ENCODE measurements around the gene STPG3.

STPG3 gene

DNA sequence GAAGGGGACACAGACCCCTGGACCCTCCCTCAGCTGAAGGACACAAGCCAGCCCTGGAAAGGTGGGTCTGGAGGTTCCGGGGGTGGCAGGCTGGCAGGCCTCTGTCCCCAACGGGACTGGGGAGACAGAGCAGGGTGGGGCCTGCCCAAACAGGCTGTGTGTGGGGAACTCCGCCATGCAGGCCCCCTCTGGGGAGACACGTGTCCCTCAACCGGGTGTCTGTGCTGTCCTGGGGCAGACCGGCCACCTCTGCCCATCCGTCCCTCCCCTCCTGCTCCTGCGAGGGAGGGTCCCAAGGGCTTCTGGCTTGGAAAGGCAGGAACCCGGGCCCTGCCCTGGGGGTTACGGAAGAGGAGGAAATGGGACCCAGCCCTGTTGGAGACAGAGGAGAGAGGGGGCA, 19.0 kb upstream of the STPG3 start:
- Mint-ChIP-seq H3K27ac (no peak overlapping the region), H3K9me3 (no peaks in the 10 kb centered on the region), H3K27me3 (ENCODE audit: low read depth) (peaks cover 9% of the 10 kb centered on the region), H3K36me3 (ENCODE audit: low read depth) (no peaks in the 10 kb centered on the region), H3K4me1 (peaks cover 9% of the 10 kb centered on the region), H3K4me3 (no peak overlapping the region)
- TF ChIP-seq, protein P1, sequence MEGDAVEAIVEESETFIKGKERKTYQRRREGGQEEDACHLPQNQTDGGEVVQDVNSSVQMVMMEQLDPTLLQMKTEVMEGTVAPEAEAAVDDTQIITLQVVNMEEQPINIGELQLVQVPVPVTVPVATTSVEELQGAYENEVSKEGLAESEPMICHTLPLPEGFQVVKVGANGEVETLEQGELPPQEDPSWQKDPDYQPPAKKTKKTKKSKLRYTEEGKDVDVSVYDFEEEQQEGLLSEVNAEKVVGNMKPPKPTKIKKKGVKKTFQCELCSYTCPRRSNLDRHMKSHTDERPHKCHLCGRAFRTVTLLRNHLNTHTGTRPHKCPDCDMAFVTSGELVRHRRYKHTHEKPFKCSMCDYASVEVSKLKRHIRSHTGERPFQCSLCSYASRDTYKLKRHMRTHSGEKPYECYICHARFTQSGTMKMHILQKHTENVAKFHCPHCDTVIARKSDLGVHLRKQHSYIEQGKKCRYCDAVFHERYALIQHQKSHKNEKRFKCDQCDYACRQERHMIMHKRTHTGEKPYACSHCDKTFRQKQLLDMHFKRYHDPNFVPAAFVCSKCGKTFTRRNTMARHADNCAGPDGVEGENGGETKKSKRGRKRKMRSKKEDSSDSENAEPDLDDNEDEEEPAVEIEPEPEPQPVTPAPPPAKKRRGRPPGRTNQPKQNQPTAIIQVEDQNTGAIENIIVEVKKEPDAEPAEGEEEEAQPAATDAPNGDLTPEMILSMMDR (IDR thresholded peaks at IDR 0.05; ENCODE audit: unreplicated experiment in 3 of 3) = no peak

DNA sequence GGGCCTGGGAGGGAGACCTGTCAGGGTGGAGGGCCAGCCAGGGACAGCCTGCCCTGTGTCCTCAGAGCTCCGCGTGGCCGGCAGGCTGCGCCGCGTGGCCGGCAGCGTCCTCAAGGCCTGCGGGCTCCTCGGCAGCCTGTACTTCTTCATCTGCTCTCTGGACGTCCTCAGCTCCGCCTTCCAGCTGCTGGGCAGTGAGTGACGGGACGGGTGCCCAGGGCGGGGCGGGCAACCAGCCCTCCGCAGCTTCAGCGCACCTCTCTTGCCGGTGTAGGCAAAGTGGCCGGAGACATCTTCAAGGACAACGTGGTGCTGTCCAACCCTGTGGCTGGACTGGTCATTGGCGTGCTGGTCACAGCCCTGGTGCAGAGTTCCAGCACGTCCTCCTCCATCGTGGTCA, 18.6 kb upstream of the STPG3 start:
- no peak overlapping the region for H3K4me3 Mint-ChIP-seq
- no peaks in the 10 kb centered on the region for H3K36me3 Mint-ChIP-seq (ENCODE audit: low read depth)
- peaks cover 8% of the 10 kb centered on the region for H3K27me3 Mint-ChIP-seq (ENCODE audit: low read depth)
- H3K4me1 Mint-ChIP-seq = peaks cover 10% of the 10 kb centered on the region
- TF ChIP-seq, protein P1 (IDR thresholded peaks at IDR 0.05; ENCODE audit: unreplicated experiment in 3 of 3) = no peak
- no peak overlapping the region for H3K27ac Mint-ChIP-seq
- H3K9me3 Mint-ChIP-seq = no peaks in the 10 kb centered on the region

DNA sequence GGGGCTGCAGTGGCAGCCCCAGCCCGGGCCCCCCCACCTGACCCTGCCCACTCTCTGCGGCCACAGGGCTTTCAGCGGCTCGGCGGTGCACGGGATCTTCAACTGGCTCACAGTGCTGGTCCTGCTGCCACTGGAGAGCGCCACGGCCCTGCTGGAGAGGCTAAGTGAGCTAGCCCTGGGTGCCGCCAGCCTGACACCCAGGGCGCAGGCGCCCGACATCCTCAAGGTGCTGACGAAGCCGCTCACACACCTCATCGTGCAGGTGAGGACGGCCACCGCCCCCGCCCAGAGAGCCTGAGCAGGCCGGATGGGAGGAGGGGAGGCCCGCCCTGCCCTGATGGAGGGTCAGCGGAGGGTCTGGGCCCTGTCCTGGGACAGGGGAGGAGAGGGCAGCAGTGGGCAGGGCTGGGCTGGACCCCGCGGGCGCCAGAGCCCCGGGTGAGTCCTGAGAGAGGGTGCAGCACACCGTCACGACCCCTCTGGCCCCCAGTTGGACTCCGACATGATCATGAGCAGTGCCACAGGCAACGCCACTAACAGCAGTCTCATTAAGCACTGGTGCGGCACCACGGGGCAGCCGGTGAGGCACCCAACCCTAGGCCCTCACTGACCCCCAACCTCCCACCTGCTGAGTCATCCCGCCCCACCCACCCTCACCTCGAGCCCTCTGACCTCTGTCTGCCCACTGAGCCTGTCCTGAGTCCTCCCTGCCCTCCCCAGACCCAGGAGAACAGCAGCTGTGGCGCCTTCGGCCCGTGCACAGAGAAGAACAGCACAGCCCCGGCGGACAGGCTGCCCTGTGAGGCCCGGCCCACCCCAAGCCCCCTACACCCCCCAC, 17.7 kb upstream of the STPG3 start:
- Mint-ChIP-seq H3K9me3 (no peaks in the 10 kb centered on the region), H3K36me3 (ENCODE audit: low read depth) (no peaks in the 10 kb centered on the region), H3K27ac (no peak overlapping the region), H3K4me3 (no peak overlapping the region), H3K27me3 (ENCODE audit: low read depth) (peaks cover 5% of the 10 kb centered on the region), H3K4me1 (peaks cover 13% of the 10 kb centered on the region)
- TF ChIP-seq, protein P1 (IDR thresholded peaks at IDR 0.05; ENCODE audit: unreplicated experiment in 3 of 3) = no peak

DNA sequence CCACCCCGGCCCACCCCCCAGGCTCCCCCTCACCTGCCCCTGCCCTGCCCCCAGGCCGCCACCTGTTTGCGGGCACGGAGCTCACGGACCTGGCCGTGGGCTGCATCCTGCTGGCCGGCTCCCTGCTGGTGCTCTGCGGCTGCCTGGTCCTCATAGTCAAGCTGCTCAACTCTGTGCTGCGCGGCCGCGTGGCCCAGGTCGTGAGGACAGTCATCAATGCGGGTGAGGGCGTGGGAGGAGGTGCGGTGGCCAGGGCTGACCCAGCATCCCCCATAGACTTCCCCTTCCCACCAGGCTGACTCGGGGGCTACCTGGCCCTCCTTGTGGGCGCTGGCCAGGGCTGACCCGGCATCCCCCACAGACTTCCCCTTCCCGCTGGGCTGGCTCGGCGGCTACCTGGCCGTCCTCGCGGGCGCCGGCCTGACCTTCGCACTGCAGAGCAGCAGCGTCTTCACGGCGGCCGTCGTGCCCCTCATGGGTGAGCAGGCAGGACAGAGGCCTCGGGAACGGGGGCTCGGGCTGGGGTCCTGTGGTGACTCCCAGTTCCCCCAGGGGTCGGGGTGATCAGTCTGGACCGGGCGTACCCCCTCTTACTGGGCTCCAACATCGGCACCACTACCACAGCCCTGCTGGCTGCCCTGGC, 16.9 kb upstream of the STPG3 start:
- Mint-ChIP-seq H3K4me1 (peaks cover 19% of the 10 kb centered on the region), H3K4me3 (no peak overlapping the region), H3K27ac (no peak overlapping the region), H3K27me3 (ENCODE audit: low read depth) (peaks cover 5% of the 10 kb centered on the region), H3K9me3 (no peaks in the 10 kb centered on the region), H3K36me3 (ENCODE audit: low read depth) (no peaks in the 10 kb centered on the region)
- TF ChIP-seq, protein P1 (IDR thresholded peaks at IDR 0.05; ENCODE audit: unreplicated experiment in 3 of 3) = no peak

- H3K4me1 Mint-ChIP-seq = peaks cover 19% of the 10 kb centered on the region
- TF ChIP-seq, protein P1 (IDR thresholded peaks at IDR 0.05; ENCODE audit: unreplicated experiment in 3 of 3) = no peak
- H3K27me3 Mint-ChIP-seq (ENCODE audit: low read depth) = peaks cover 5% of the 10 kb centered on the region
- no peaks in the 10 kb centered on the region for H3K36me3 Mint-ChIP-seq (ENCODE audit: low read depth)
- H3K27ac Mint-ChIP-seq = peak overlapping the region in 1 of 3 experiments; percentile 35
- H3K9me3 Mint-ChIP-seq = no peaks in the 10 kb centered on the region
- H3K4me3 Mint-ChIP-seq = peak overlapping the region in 2 of 3 experiments; percentile 40 to 42
Measured at GRCh38 chr9:137234758-137235423, 16.2 kb upstream of the STPG3 start.

Data from nephron (organoid).